HepG2 (cell line): Measurements from ENCODE around the gene DSC2. TPM values are rescaled to one million over a fixed set of nuclear protein-coding genes. Genes with fewer than 3 reads are reported as not detected.
A peak's percentile ranks its signal among the peaks of the same experiment; 100 is the strongest.

ENCODE experiments used
- ATAC-seq: fragments of 200-7000 bp; cut with Tn5 transposase; 3 replicates; pipeline ENCODE4 v1.9.1; 2020; ENCODE audit warnings: mild to moderate bottlenecking, moderate library complexity
- BruUV-seq: library from RNA; stranded (reverse); fragments of 400-500 nt; replicated peaks from 2 replicates; lab custom pipeline; 2021; lab: Mats Ljungman, UMichigan
- CTCF ChIA-PET: fragments of 300-600 bp; formaldehyde crosslinking; extraction: SDS; loops from one replicate; lab custom pipeline; 2021; ENCODE audit warnings: low total read pairs, inconsistent platforms, low intra/inter-chr PET ratio; lab: Yijun Ruan, JAX
- POLR2A ChIA-PET: fragments of 350-600 bp; sonication (Branson Sonifier 250); formaldehyde crosslinking; loops from one replicate; lab custom pipeline; 2020; ENCODE audit warnings: antibody characterized with exemption, inconsistent platforms; lab: Yijun Ruan, JAX
- DNase-seq: peaks from one replicate; pipeline ENCODE4 v3.0.0-alpha.2; 2015; ENCODE audit warnings: low spot score
- FAIRE-seq: peaks from 3 replicates; lab custom pipeline; 2011; peaks lifted over from hg19 to GRCh38; lab: Jason Lieb, UNC
- H2AFZ ChIP-seq: one replicate; pipeline ENCODE4 v1.6.1; 2011; ENCODE audit warnings: low read length, inconsistent platforms
- H3K27ac ChIP-seq: fragments of 300-600 bp; 3 replicates; pipeline ENCODE4 v1.8.0; 2011; ENCODE audit warnings: mixed run types, mild to moderate bottlenecking, mixed read lengths, low read length, inconsistent platforms; ENCODE audit not compliant: insufficient read depth; ENCODE audit errors: extremely low read length
- H3K27me3 ChIP-seq, 2 experiments: fragments of 200-600 bp in 1 of 2; 2 replicates in 1 of 2; 3 replicates in 1 of 2; pipeline versions ENCODE4 v1.6.0 to v1.8.0; 2011; ENCODE audit warnings: low read length in 2 of 2, mild to moderate bottlenecking in 2 of 2, moderate library complexity in 2 of 2, inconsistent platforms in 1 of 2; ENCODE audit not compliant: insufficient read depth in 2 of 2, control insufficient read depth in 1 of 2
- H3K36me3 ChIP-seq, 2 experiments: fragments of 200-600 bp in 1 of 2; replicated peaks in 1 of 2; 2 replicates in 1 of 2; 3 replicates in 1 of 2; pipeline versions ENCODE4 v1.5.1 to v1.8.0; 2011; ENCODE audit warnings: low read length in 2 of 2, inconsistent platforms in 1 of 2; ENCODE audit not compliant: insufficient read depth in 2 of 2, control insufficient read depth in 1 of 2
- H3K4me1 ChIP-seq: 2 replicates; pipeline ENCODE4 v1.5.1; 2012; ENCODE audit warnings: low read length, inconsistent platforms; ENCODE audit not compliant: insufficient read depth
- H3K4me2 ChIP-seq: 2 replicates; pipeline ENCODE4 v1.6.0; 2011; ENCODE audit warnings: low read depth, low read length, inconsistent platforms
- H3K4me3 ChIP-seq, 3 experiments: fragments of 200-600 bp in 1 of 3; sonication (generic), shearing (Covaris generic) in 1 of 3; replicated peaks in 1 of 3; 2 replicates each; pipeline ENCODE4 v1.5.1; 2011 to 2016; ENCODE audit warnings: low read length in 3 of 3, inconsistent platforms in 2 of 3, low read depth in 2 of 3, mild to moderate bottlenecking in 2 of 3, control low read depth in 1 of 3, mixed read lengths in 1 of 3; ENCODE audit not compliant: insufficient read depth in 1 of 3
- H3K79me2 ChIP-seq: one replicate; pipeline ENCODE4 v1.6.1; 2011; ENCODE audit warnings: low read length, inconsistent platforms; ENCODE audit not compliant: insufficient read depth
- H3K9ac ChIP-seq: 2 replicates; pipeline ENCODE4 v1.6.0; 2011; ENCODE audit warnings: mild to moderate bottlenecking, low read depth, low read length, inconsistent platforms; ENCODE audit not compliant: insufficient read depth
- H3K9me3 ChIP-seq: 2 replicates; pipeline ENCODE4 v1.5.1; 2012; ENCODE audit warnings: mild to moderate bottlenecking, low read length
- H4K20me1 ChIP-seq: 2 replicates; pipeline ENCODE4 v1.6.0; 2011; ENCODE audit warnings: inconsistent platforms, mild to moderate bottlenecking, low read length, moderate library complexity; ENCODE audit not compliant: insufficient read depth
- FOSL2 ChIP-seq: sonication (generic); formaldehyde crosslinking; IDR thresholded peaks from 2 replicates; pipeline ENCODE4 v1.4.0; 2020; ENCODE audit warnings: missing genetic modification reagents
- KDM2A ChIP-seq: sonication (generic); formaldehyde crosslinking; IDR thresholded peaks from 2 replicates; pipeline ENCODE4 v1.4.0; 2020; ENCODE audit warnings: low read depth, missing genetic modification reagents, borderline replicate concordance
- TAF15 ChIP-seq: fragments of 200-400 bp; formaldehyde crosslinking; IDR thresholded peaks from one replicate; pipeline ENCODE4 v1.6.1; 2018; ENCODE audit warnings: mild to moderate bottlenecking, low read depth, low read length; ENCODE audit not compliant: poor library complexity, severe bottlenecking
- ZBTB39 ChIP-seq: sonication (generic); formaldehyde crosslinking; IDR thresholded peaks from 2 replicates; pipeline ENCODE4 v1.5.0; 2020; ENCODE audit warnings: missing genetic modification reagents
- ZNF362 ChIP-seq: sonication (generic); formaldehyde crosslinking; IDR thresholded peaks from 2 replicates; pipeline ENCODE4 v1.4.0; 2020; ENCODE audit warnings: missing genetic modification reagents, mild to moderate bottlenecking, borderline replicate concordance
- WGBS: methylation state at CpG from one replicate; pipeline ENCODE4 v1.1.6; 2017; ENCODE audit warnings: low lambda C conversion rate; 5-methylcytosine and 5-hydroxymethylcytosine counted together
- in situ Hi-C: cut with HindIII; loops from 2 replicates; pipeline ENCODE4 v1.10.0; 2017; ENCODE audit warnings: low pct_unique_long_range_greater_than_20kb; ENCODE audit not compliant: extremely low pct_ligation_motif_present
- intact Hi-C: fragments of 100-400 bp; cut with micrococcal nuclease; formaldehyde crosslinking; loops from one replicate; pipeline ENCODE4 v1.10.0; 2022; ENCODE audit not compliant: unreplicated experiment
- polyA plus RNA-seq, 8 experiments: library from polyadenylated mRNA; depleted of rRNA in 3 of 8; stranded (reverse) in 7 of 8; unstranded in 1 of 8; fragments of >200 nt; fragmentation: Illumina TruSeq in 4 of 8; extraction: Trizol in 4 of 8; gene quantifications; 2 replicates each; pipeline versions ENCODE4 v1.2.1 to v1.2.3, GENCODE V29; 2011 to 2016; ENCODE audit warnings: low read depth in 4 of 8, missing spikeins in 1 of 8, mixed read lengths in 1 of 8; ENCODE audit not compliant: insufficient read depth in 1 of 8
- total RNA-seq, 5 experiments: library from RNA; depleted of rRNA; stranded (reverse); fragments of >200 nt; fragmentation: Illumina TruSeq; extraction: Trizol; gene quantifications; 2 replicates each; pipeline ENCODE4 v1.2.3, GENCODE V29; 2016; ENCODE audit warnings: low read depth in 1 of 5

The DSC2 gene
- total and polyA plus RNA-seq, 2 of the 13 experiments (the other 11 are each of a cell fraction or from before 2014, with no cell fraction given), result 7.2 to 24.9 TPM

- Histone ChIP-seq H3K36me3 (no peaks in the 10 kb centered on the region), H3K9me3 (no peaks in the 10 kb centered on the region), H2AFZ (no peak overlapping the region), H3K4me3 (peak overlapping the region in 2 of 3 experiments; percentile 43 to 73; a peak in 2 of 6 replicates), H3K9ac (no peak overlapping the region), H3K4me1 (peaks cover 16% of the 10 kb centered on the region), H3K4me2 (peak overlapping the region; percentile 84), H3K27me3 (peaks cover 0 to 15% of the 10 kb centered on the region in 2 experiments; a peak in 4 of 5 replicates), H3K27ac (no peak overlapping the region), H3K79me2 (no peaks in the 10 kb centered on the region), H4K20me1 (no peaks in the 10 kb centered on the region)
- FAIRE-seq, result no peak
- intact Hi-C loops, result loop anchor here (10.0 kb wide), 1 partner anchor 63 kb away; the partner anchor contains the start of gene DSC2
- in situ Hi-C loops, result no loop called here
- no peak for ATAC-seq
- 93% methylated on average over 13 of the region's 17 CpGs for WGBS
- CTCF ChIA-PET, result no interaction called here
- BruUV-seq, result no TSS peak
- DNase-seq, result no peak
- peak; percentile 25 for TF ChIP-seq TAF15
- TF ChIP-seq KDM2A (CRISPR knock-in tag), result no peak
- no peak for TF ChIP-seq ZBTB39 (CRISPR knock-in tag)
- no peak for TF ChIP-seq FOSL2
- no peak for TF ChIP-seq ZNF362 (CRISPR knock-in tag)
- POLR2A ChIA-PET, result no interaction called here
Measured at GRCh38 chr18:31042084-31042405, 60.2 kb downstream of the DSC2 start.
